Caco-2 (cell line): ENCODE data around the gene COL9A3. TPM values are rescaled to one million over a fixed set of nuclear protein-coding genes. Genes with fewer than 3 reads are reported as not detected.
A peak's percentile ranks its signal among the peaks of the same experiment; 100 is the strongest.

Source experiments
- BruUV-seq: library from RNA; stranded (reverse); fragments of 400-500 nt; replicated peaks from 2 replicates; lab custom pipeline; 2021; lab: Mats Ljungman, UMichigan
- CTCF ChIA-PET: fragments of 300-600 bp; sonication (Branson Sonifier 250); formaldehyde crosslinking; loops from one replicate; lab custom pipeline; 2022; ENCODE audit warnings: antibody characterized with exemption; lab: Charles Lee
- POLR2A ChIA-PET: fragments of 300-600 bp; sonication (Branson Sonifier 250); formaldehyde crosslinking; loops from one replicate; lab custom pipeline; 2022; ENCODE audit warnings: antibody characterized with exemption; lab: Charles Lee
- DNase-seq, 2 experiments: peaks; one replicate each; pipeline versions ENCODE4 v3.0.0 to v3.0.0-alpha.2; 2020 to 2022
- H3K27me3 ChIP-seq: replicated peaks from 2 replicates; pipeline ENCODE4 v1.6.0; 2011; ENCODE audit warnings: low read length; ENCODE audit not compliant: control insufficient read depth, insufficient read depth
- H3K36me3 ChIP-seq: 2 replicates; pipeline ENCODE4 v1.5.1; 2011; ENCODE audit warnings: low read length; ENCODE audit not compliant: control insufficient read depth, insufficient read depth
- H3K4me1 ChIP-seq: fragments of 250-450 bp; sonication (Bioruptor Pico); 2 replicates; pipeline ENCODE4 v1.5.1; 2020; ENCODE audit warnings: mild to moderate bottlenecking
- H3K4me3 ChIP-seq: 2 replicates; pipeline ENCODE4 v1.5.1; 2011; ENCODE audit warnings: low read depth, mild to moderate bottlenecking, control low read depth, low read length
- H3K9me3 ChIP-seq: fragments of 250-450 bp; sonication (Bioruptor Pico); 2 replicates; pipeline ENCODE4 v1.5.1; 2020; ENCODE audit warnings: mild to moderate bottlenecking, moderate library complexity
- H3K27ac Mint-ChIP-seq: one replicate; pipeline ENCODE4 v1.8.0; 2022; ENCODE audit warnings: mixed read lengths; ENCODE audit not compliant: unreplicated experiment
- H3K27me3 Mint-ChIP-seq: one replicate; pipeline ENCODE4 v1.8.0; 2022; ENCODE audit warnings: mixed read lengths; ENCODE audit not compliant: insufficient read depth, unreplicated experiment
- H3K36me3 Mint-ChIP-seq: one replicate; pipeline ENCODE4 v1.8.0; 2022; ENCODE audit warnings: mild to moderate bottlenecking, mixed read lengths; ENCODE audit not compliant: insufficient read depth, unreplicated experiment
- H3K4me1 Mint-ChIP-seq: one replicate; pipeline ENCODE4 v1.8.0; 2022; ENCODE audit warnings: low read depth, mixed read lengths; ENCODE audit not compliant: unreplicated experiment
- H3K4me3 Mint-ChIP-seq: one replicate; pipeline ENCODE4 v1.8.0; 2022; ENCODE audit warnings: mild to moderate bottlenecking, moderate library complexity, mixed read lengths; ENCODE audit not compliant: unreplicated experiment
- H3K9me3 Mint-ChIP-seq: one replicate; pipeline ENCODE4 v1.8.0; 2022; ENCODE audit warnings: mixed read lengths; ENCODE audit not compliant: unreplicated experiment
- intact Hi-C: fragments of 100-400 bp; cut with micrococcal nuclease; formaldehyde crosslinking; loops from one replicate; pipeline ENCODE4 v1.10.0; 2022; ENCODE audit not compliant: unreplicated experiment
- total RNA-seq: library from RNA; stranded (reverse); gene quantifications from 2 replicates; pipeline ENCODE4 v1.2.3, GENCODE V29; 2022
- TF ChIP-seq, protein P1 (sequence below), 2 experiments: fragments of 200-600 bp in 1 of 2; IDR thresholded peaks; 1 replicate in 1 of 2; 2 replicates in 1 of 2; pipeline versions ENCODE4 v1.5.1 to v1.8.0; 2011 to 2022; ENCODE audit warnings: antibody characterized with exemption in 1 of 2, control low read depth in 1 of 2, inconsistent platforms in 1 of 2, low read depth in 1 of 2, low read length in 1 of 2, mild to moderate bottlenecking in 1 of 2, moderate library complexity in 1 of 2; ENCODE audit not compliant: insufficient read depth in 1 of 2, severe bottlenecking in 1 of 2, unreplicated experiment in 1 of 2

Gene COL9A3
- total RNA-seq, 1 experiment from 2014 or later = 6.4 TPM

DNA sequence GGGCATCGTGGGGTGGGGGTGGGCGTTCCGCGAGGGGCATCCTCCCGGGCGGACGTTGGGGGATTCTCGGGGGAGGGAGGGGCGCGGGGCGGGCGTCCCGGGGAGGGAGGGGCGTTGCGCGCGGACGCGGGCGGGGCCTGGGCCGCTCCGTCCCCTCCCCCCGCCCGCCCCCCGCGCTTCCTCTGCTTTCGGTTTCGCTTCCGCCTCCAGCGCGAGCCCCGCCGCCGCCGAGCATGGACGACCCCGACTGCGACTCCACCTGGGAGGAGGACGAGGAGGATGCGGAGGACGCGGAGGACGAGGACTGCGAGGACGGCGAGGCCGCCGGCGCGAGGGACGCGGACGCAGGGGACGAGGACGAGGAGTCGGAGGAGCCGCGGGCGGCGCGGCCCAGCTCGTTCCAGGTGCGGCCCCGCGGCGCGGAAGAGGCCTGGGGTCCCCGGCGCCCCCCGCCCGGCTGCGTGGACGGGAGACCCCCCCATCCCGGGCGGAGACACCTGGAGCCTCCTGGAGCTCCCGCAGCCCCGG is 12.2 kb upstream of the COL9A3 start, which contains the start of gene OGFR:
Gene OGFR, plus strand, starts transcription at position 209 of the 528 bp plus-strand sequence. Its CDS starts 25 bp downstream, at position 234.
- Mint-ChIP-seq H3K36me3 (peaks cover 78% of the 10 kb centered on the region), H3K27ac (peak within 1 kb of the TSS; percentile 80), H3K9me3 (no peaks in the 10 kb centered on the region), H3K4me1 (peaks cover 12% of the 10 kb centered on the region), H3K27me3 (no peaks in the 10 kb centered on the region), H3K4me3 (peak within 1 kb of the TSS; percentile 91)
- intact Hi-C loops = loop anchor here (5.0 kb wide), 2 partner anchors 58 to 117 kb away; partner anchors contain the start of gene TCFL5
- no peaks in the 10 kb centered on the region for H3K27me3 ChIP-seq
- no TSS peak for BruUV-seq
- H3K4me1 ChIP-seq = peaks cover 14% of the 10 kb centered on the region
- no peaks in the 10 kb centered on the region for H3K9me3 ChIP-seq
- peak in 1 of 2 experiments; percentile 82 for DNase-seq
- H3K4me3 ChIP-seq = peak within 1 kb of the TSS; percentile 99
- ChIA-PET POLR2A (interaction anchor here (0.6 to 2.1 kb wide), 5 partner anchors 8 to 329 kb away, joined by 3 to 17 read pairs (median 8); partner anchors contain the start of genes GATA5 and MRGBP), CTCF (interaction anchor here (0.6 to 3.2 kb wide), 9 partner anchors 8 to 208 kb away, joined by 3 to 16 read pairs (median 3); partner anchors contain the start of gene MRGBP)
- TF ChIP-seq, protein P1, sequence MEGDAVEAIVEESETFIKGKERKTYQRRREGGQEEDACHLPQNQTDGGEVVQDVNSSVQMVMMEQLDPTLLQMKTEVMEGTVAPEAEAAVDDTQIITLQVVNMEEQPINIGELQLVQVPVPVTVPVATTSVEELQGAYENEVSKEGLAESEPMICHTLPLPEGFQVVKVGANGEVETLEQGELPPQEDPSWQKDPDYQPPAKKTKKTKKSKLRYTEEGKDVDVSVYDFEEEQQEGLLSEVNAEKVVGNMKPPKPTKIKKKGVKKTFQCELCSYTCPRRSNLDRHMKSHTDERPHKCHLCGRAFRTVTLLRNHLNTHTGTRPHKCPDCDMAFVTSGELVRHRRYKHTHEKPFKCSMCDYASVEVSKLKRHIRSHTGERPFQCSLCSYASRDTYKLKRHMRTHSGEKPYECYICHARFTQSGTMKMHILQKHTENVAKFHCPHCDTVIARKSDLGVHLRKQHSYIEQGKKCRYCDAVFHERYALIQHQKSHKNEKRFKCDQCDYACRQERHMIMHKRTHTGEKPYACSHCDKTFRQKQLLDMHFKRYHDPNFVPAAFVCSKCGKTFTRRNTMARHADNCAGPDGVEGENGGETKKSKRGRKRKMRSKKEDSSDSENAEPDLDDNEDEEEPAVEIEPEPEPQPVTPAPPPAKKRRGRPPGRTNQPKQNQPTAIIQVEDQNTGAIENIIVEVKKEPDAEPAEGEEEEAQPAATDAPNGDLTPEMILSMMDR (IDR thresholded peaks at IDR 0.05; ENCODE audit: insufficient read depth in 1 of 2, low read depth in 1 of 2, low read length in 1 of 2, severe bottlenecking in 1 of 2, unreplicated experiment in 1 of 2) = no peak
- peaks cover 22% of the 10 kb centered on the region for H3K36me3 ChIP-seq

DNA sequence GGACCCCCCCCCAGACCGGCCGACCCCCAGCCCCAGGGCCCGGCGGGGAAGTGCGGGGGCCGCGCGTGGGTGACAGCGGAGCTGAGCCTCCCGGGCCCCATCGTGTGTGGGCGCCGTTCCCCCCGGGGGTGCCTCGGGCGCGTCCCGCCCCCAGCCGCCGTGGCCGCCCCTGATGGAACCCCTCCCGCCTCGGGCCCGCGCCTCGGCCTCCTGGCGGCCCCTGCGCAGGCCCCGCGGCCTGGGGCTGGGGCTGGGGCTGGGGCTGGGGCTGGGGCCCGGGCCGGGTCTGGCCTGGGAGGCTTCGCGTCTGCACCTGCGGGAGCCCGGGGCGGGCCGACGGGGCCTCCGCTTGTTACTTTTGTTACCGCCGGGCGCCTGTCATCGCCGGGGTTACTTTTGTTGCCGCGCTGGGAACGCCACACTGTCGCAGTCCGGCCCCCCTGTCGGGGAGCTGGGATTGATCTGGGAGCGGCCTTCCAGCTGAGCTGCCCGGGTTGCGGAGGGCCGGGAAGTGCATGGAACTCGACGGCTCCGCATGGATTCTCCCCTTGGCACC is 11.6 kb upstream of the COL9A3 start:
- H3K36me3 ChIP-seq = peaks cover 26% of the 10 kb centered on the region
- peak overlapping the region; percentile 80 for H3K27ac Mint-ChIP-seq
- H3K9me3 ChIP-seq = no peaks in the 10 kb centered on the region
- POLR2A ChIA-PET = interaction anchor here (0.7 to 2.1 kb wide), 4 partner anchors 9 to 329 kb away, joined by 3 to 17 read pairs (median 6); partner anchors contain the start of genes GATA5 and MRGBP
- peak overlapping the region; percentile 91 for H3K4me3 Mint-ChIP-seq
- DNase-seq = peak in 1 of 2 experiments; percentile 75
- peaks cover 14% of the 10 kb centered on the region for H3K4me1 ChIP-seq
- CTCF ChIA-PET = interaction anchor here (0.7 to 3.2 kb wide), 9 partner anchors 9 to 207 kb away, joined by 3 to 16 read pairs (median 3); partner anchors contain the start of gene MRGBP
- no peaks in the 10 kb centered on the region for H3K9me3 Mint-ChIP-seq
- intact Hi-C loops = loop anchor here (5.0 kb wide), 2 partner anchors 57 to 118 kb away; partner anchors contain the start of gene TCFL5
- no peaks in the 10 kb centered on the region for H3K27me3 Mint-ChIP-seq
- H3K4me3 ChIP-seq = peak overlapping the region; percentile 99
- peaks cover 12% of the 10 kb centered on the region for H3K4me1 Mint-ChIP-seq
- TF ChIP-seq, protein P1 (IDR thresholded peaks at IDR 0.05; ENCODE audit: insufficient read depth in 1 of 2, low read depth in 1 of 2, low read length in 1 of 2, severe bottlenecking in 1 of 2, unreplicated experiment in 1 of 2) = peak; percentile 20 to 37
- no peaks in the 10 kb centered on the region for H3K27me3 ChIP-seq
- BruUV-seq = no TSS peak
- H3K36me3 Mint-ChIP-seq = peaks cover 75% of the 10 kb centered on the region

DNA sequence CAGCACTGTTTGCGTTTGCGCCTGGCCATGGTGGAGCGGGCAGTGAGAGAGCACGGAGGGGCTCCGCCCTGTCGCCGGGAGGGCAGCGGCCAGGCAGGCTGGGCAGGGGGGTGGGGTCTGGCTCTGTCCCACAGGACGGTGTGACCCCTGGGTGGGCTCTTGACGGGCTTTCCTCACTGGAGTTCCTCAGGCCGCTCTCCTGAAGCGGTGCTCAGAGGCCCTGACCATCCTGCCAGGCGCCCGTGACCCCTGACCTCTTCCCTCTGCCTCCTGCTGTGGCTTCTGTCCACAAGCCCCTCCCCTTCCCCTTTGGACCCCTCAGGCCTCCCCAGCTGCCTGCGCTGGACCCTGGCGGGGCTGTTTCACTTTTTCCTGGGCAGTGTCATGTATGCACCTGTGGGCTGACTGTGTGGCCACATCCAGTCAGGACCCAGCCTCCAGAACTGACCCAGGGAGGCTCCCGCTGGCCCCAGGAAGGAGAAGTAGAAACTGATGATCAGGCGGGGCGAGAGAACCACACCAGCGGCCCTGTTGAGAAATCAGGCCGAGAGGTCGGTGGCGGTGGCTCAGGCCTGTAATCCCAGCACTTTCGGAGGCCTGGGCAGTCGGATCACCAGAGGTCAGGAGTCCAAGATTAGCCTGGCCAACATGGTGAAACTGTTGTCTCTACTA is 11.0 kb upstream of the COL9A3 start:
- Mint-ChIP-seq H3K9me3 (no peaks in the 10 kb centered on the region), H3K27ac (peak overlapping the region; percentile 65), H3K27me3 (no peaks in the 10 kb centered on the region), H3K36me3 (peaks cover 69% of the 10 kb centered on the region), H3K4me3 (peak overlapping the region; percentile 91), H3K4me1 (peaks cover 12% of the 10 kb centered on the region)
- H3K9me3 ChIP-seq = no peaks in the 10 kb centered on the region
- H3K36me3 ChIP-seq = peaks cover 30% of the 10 kb centered on the region
- TF ChIP-seq, protein P1 (IDR thresholded peaks at IDR 0.05; ENCODE audit: insufficient read depth in 1 of 2, low read depth in 1 of 2, low read length in 1 of 2, severe bottlenecking in 1 of 2, unreplicated experiment in 1 of 2) = peak in 1 of 2 experiments; percentile 9
- no TSS peak for BruUV-seq
- intact Hi-C loops = loop anchor here (1.0 to 5.0 kb wide), 3 partner anchors 12 to 119 kb away; partner anchors contain the start of gene TCFL5
- ChIA-PET CTCF (interaction anchor here (1.0 to 3.2 kb wide), 7 partner anchors 10 to 207 kb away, joined by 3 to 16 read pairs (median 3); partner anchors contain the start of gene MRGBP), POLR2A (interaction anchor here (1.0 to 2.1 kb wide), 2 partner anchors 10 to 11 kb away, joined by 9 to 17 read pairs; partner anchors contain the start of gene MRGBP)
- H3K4me3 ChIP-seq = peak overlapping the region; percentile 99
- peaks cover 14% of the 10 kb centered on the region for H3K4me1 ChIP-seq
- peak; percentile 80 to 87 for DNase-seq
- no peaks in the 10 kb centered on the region for H3K27me3 ChIP-seq
